H1 (cell line): Measurements from ENCODE around the gene FLNC. TPM values are rescaled to one million over a fixed set of nuclear protein-coding genes. Genes with fewer than 3 reads are reported as not detected.

Experiments used
- CTCF ChIA-PET: fragments of 300-600 bp; sonication (Branson Sonifier 250); formaldehyde crosslinking; loops from one replicate; lab custom pipeline; 2021; ENCODE audit not compliant: partially characterized antibody; lab: Charles Lee
- POLR2A ChIA-PET: fragments of 300-600 bp; sonication (Branson Sonifier 250); formaldehyde crosslinking; loops from one replicate; lab custom pipeline; 2021; ENCODE audit warnings: inconsistent platforms; ENCODE audit not compliant: partially characterized antibody; lab: Charles Lee
- DNase-seq, 2 experiments: peaks; one replicate each; pipeline versions ENCODE4 v3.0.0 to v3.0.0-alpha.2; 2010 to 2022; ENCODE audit warnings: low spot score in 2 of 2, low read depth in 1 of 2, mixed read lengths in 1 of 2
- FAIRE-seq: peaks from 2 replicates; lab custom pipeline; 2011; peaks lifted over from hg19 to GRCh38; lab: Jason Lieb, UNC
- H2AFZ ChIP-seq: 2 replicates; pipeline ENCODE4 v1.8.1; 2012; ENCODE audit warnings: low read length, inconsistent platforms
- H2AK5ac ChIP-seq: 2 replicates; pipeline ENCODE4 v1.6.1; 2013; ENCODE audit warnings: low read depth, low read length
- H2BK120ac ChIP-seq: replicated peaks from 2 replicates; pipeline ENCODE3; 2013; ENCODE audit warnings: low read depth, low read length, inconsistent platforms
- H2BK12ac ChIP-seq: 2 replicates; pipeline ENCODE4 v1.6.1; 2013; ENCODE audit warnings: low read depth, low read length
- H2BK15ac ChIP-seq: 2 replicates; pipeline ENCODE4 v1.6.1; 2013; ENCODE audit warnings: low read length
- H2BK20ac ChIP-seq: 2 replicates; pipeline ENCODE4 v1.6.1; 2013; ENCODE audit warnings: low read length
- H2BK5ac ChIP-seq: 2 replicates; pipeline ENCODE4 v1.6.1; 2013; ENCODE audit warnings: low read depth, low read length
- H3K14ac ChIP-seq: 2 replicates; pipeline ENCODE4 v1.6.1; 2013; ENCODE audit warnings: inconsistent platforms; ENCODE audit not compliant: insufficient read length
- H3K18ac ChIP-seq: 2 replicates; pipeline ENCODE4 v1.6.1; 2013; ENCODE audit warnings: low read length; ENCODE audit errors: extremely low read depth
- H3K23ac ChIP-seq: 2 replicates; pipeline ENCODE4 v1.6.1; 2013; ENCODE audit warnings: inconsistent platforms; ENCODE audit not compliant: insufficient read length
- H3K23me2 ChIP-seq: 2 replicates; pipeline ENCODE4 v1.6.1; 2013; ENCODE audit warnings: low read depth, low read length
- H3K27ac ChIP-seq: 2 replicates; pipeline ENCODE4 v1.6.1; 2011; ENCODE audit warnings: low read depth, low read length, inconsistent platforms
- H3K27me3 ChIP-seq, 4 experiments: replicated peaks in 1 of 4; 1 replicate in 1 of 4; 2 replicates in 3 of 4; pipeline versions ENCODE4 v1.6.1 to v1.8.1; 2011 to 2013; ENCODE audit warnings: low read length in 3 of 4, mild to moderate bottlenecking in 3 of 4, inconsistent platforms in 2 of 4, mixed read lengths in 2 of 4, moderate library complexity in 1 of 4; ENCODE audit not compliant: control insufficient read depth in 3 of 4, insufficient read depth in 3 of 4; ENCODE audit errors: extremely low read depth in 1 of 4
- H3K36me3 ChIP-seq, 4 experiments: 2 replicates each; pipeline versions ENCODE4 v1.6.1 to v1.8.1; 2011 to 2013; ENCODE audit warnings: mild to moderate bottlenecking in 4 of 4, low read length in 3 of 4, moderate library complexity in 2 of 4, control low read depth in 1 of 4, inconsistent platforms in 1 of 4; ENCODE audit not compliant: insufficient read depth in 4 of 4, control insufficient read depth in 2 of 4
- H3K4ac ChIP-seq: replicated peaks from 2 replicates; pipeline ENCODE3; 2013; ENCODE audit warnings: low read length, low read depth, mixed read lengths, inconsistent platforms; ENCODE audit not compliant: insufficient read length
- H3K4me1 ChIP-seq, 4 experiments: replicated peaks in 1 of 4; 1 replicate in 1 of 4; 2 replicates in 3 of 4; pipeline versions ENCODE4 v1.6.1 to v1.8.1; 2011 to 2013; ENCODE audit warnings: low read length in 3 of 4, inconsistent platforms in 2 of 4, mixed read lengths in 1 of 4; ENCODE audit not compliant: insufficient read depth in 4 of 4, control insufficient read depth in 3 of 4
- H3K4me2 ChIP-seq, 2 experiments: 2 replicates each; pipeline versions ENCODE4 v1.6.1 to v1.8.1; 2011 to 2013; ENCODE audit warnings: low read depth in 2 of 2, low read length in 2 of 2, control low read depth in 1 of 2, inconsistent platforms in 1 of 2, mild to moderate bottlenecking in 1 of 2; ENCODE audit not compliant: insufficient read depth in 1 of 2
- H3K4me3 ChIP-seq, 4 experiments: fragments of 200-600, 300-600 bp in 1 of 4; sonication (generic), shearing (Covaris generic), sonication (Bioruptor Twin) in 1 of 4; 2 replicates each; pipeline versions ENCODE4 v1.5.1 to v1.8.1; 2011 to 2016; ENCODE audit warnings: low read length in 4 of 4, low read depth in 3 of 4, control low read depth in 2 of 4, inconsistent platforms in 2 of 4, mild to moderate bottlenecking in 2 of 4, mixed read lengths in 1 of 4, moderate library complexity in 1 of 4; ENCODE audit not compliant: insufficient read depth in 2 of 4; ENCODE audit errors: extremely low read depth in 1 of 4
- H3K56ac ChIP-seq: replicated peaks from 2 replicates; pipeline ENCODE3; 2013; ENCODE audit warnings: low read depth, mild to moderate bottlenecking, mixed read lengths, low read length, inconsistent platforms; ENCODE audit not compliant: insufficient read length
- H3K79me1 ChIP-seq: 2 replicates; pipeline ENCODE4 v1.6.1; 2013; ENCODE audit warnings: low read depth, low read length, control low read depth
- H3K79me2 ChIP-seq, 2 experiments: 2 replicates each; pipeline versions ENCODE4 v1.6.1 to v1.8.1; 2012 to 2013; ENCODE audit warnings: low read length in 2 of 2, mild to moderate bottlenecking in 2 of 2, inconsistent platforms in 1 of 2; ENCODE audit not compliant: insufficient read depth in 2 of 2, control insufficient read depth in 1 of 2
- H3K9ac ChIP-seq, 4 experiments: replicated peaks in 1 of 4; 1 replicate in 1 of 4; 2 replicates in 3 of 4; pipeline versions ENCODE4 v1.6.1 to v1.8.1; 2011 to 2013; ENCODE audit warnings: low read depth in 3 of 4, low read length in 3 of 4, control low read depth in 2 of 4, mild to moderate bottlenecking in 2 of 4, moderate library complexity in 2 of 4, inconsistent platforms in 1 of 4; ENCODE audit errors: extremely low read depth in 1 of 4
- H3K9me3 ChIP-seq, 2 experiments: 2 replicates each; pipeline versions ENCODE4 v1.6.1 to v1.8.1; 2012 to 2013; ENCODE audit warnings: mild to moderate bottlenecking in 2 of 2, moderate library complexity in 2 of 2, control low read depth in 1 of 2, inconsistent platforms in 1 of 2, low read depth in 1 of 2, low read length in 1 of 2, mixed read lengths in 1 of 2; ENCODE audit not compliant: insufficient read depth in 2 of 2
- H4K20me1 ChIP-seq, 2 experiments: replicated peaks in 1 of 2; 2 replicates each; pipeline versions ENCODE3 to v1.8.1; 2011 to 2013; ENCODE audit warnings: inconsistent platforms in 2 of 2, low read length in 2 of 2, mild to moderate bottlenecking in 1 of 2; ENCODE audit not compliant: insufficient read depth in 2 of 2, control insufficient read depth in 1 of 2
- H4K5ac ChIP-seq: 2 replicates; pipeline ENCODE4 v1.6.1; 2013; ENCODE audit warnings: low read length, low read depth, mixed read lengths, inconsistent platforms; ENCODE audit not compliant: insufficient read length
- H4K8ac ChIP-seq: 2 replicates; pipeline ENCODE4 v1.8.0; 2013; ENCODE audit warnings: mild to moderate bottlenecking, moderate library complexity, low read length, inconsistent platforms; ENCODE audit not compliant: insufficient read depth; ENCODE audit errors: extremely low read depth
- H4K91ac ChIP-seq: replicated peaks from 2 replicates; pipeline ENCODE3; 2013; ENCODE audit warnings: low read length, mixed read lengths, inconsistent platforms; ENCODE audit not compliant: insufficient read length
- CBX5 ChIP-seq: fragments of 300-800, 300-1000 bp; sonication (generic); IDR thresholded peaks from 2 replicates; pipeline ENCODE4 v1.7.1; 2016; ENCODE audit warnings: antibody characterized with exemption, low read length, low read depth
- RAD21 ChIP-seq, 2 experiments: IDR thresholded peaks in 1 of 2; conservative IDR thresholded peaks in 1 of 2; 2 replicates each; pipeline ENCODE4 v1.6.1; 2011; ENCODE audit warnings: low read depth in 2 of 2, low read length in 2 of 2, improper control_type of control experiment in 1 of 2, inconsistent platforms in 1 of 2, mild to moderate bottlenecking in 1 of 2, moderate library complexity in 1 of 2
- WGBS, 2 experiments: shearing (Covaris generic) in 1 of 2; methylation state at CpG; one replicate each; pipeline versions ENCODE4 v1.1.6 to v1.1.7; 2013 to 2015; ENCODE audit warnings: low lambda C conversion rate in 2 of 2, mixed read lengths in 2 of 2, inconsistent platforms in 1 of 2, low coverage in 1 of 2, missing lambda C conversion rate in 1 of 2; ENCODE audit not compliant: insufficient replicate concordance in 2 of 2, insufficient coverage in 1 of 2, insufficient read length in 1 of 2; ENCODE audit errors: extremely low coverage in 1 of 2, missing lambda C conversion rate in 1 of 2; 5-methylcytosine and 5-hydroxymethylcytosine counted together
- polyA plus RNA-seq, 7 experiments: library from polyadenylated mRNA; depleted of rRNA in 3 of 7; stranded (reverse) in 5 of 7; unstranded in 2 of 7; fragments of >200 nt in 5 of 7; fragments of 200-250 nt in 2 of 7; gene quantifications; 1 replicate in 5 of 7; 2 replicates in 1 of 7; 4 replicates in 1 of 7; pipeline versions ENCODE4 v1.2.1 to v1.2.3, GENCODE V29; 2011 to 2013; ENCODE audit warnings: missing spikeins in 2 of 7, mixed read lengths in 2 of 7
- total RNA-seq: library from RNA; stranded (reverse); fragmentation: NEBNext Ultra II Directional; extraction: Animal tissue kit (Norgen Biotek cat#: 25700); gene quantifications from 2 replicates; pipeline ENCODE4 v1.2.1, GENCODE V29; 2021

The FLNC gene
- total and polyA plus RNA-seq, 2 of the 8 experiments (the other 6 are each of a cell fraction or from before 2014, with no cell fraction given) = 1.9 to 10.7 TPM

GRCh38 chr7:128794020-128794419, 36.2 kb upstream of the FLNC start:
- CTCF ChIA-PET = interaction anchor here (0.8 to 5.8 kb wide), 9 partner anchors 8 to 88 kb away, joined by 3 to 42 read pairs (median 3); partner anchors contain the start of gene ATP6V1F
- 87% methylated on average over 3 of the region's 3 CpGs; no CpG with 5 or more reads in 1 of the 2 experiments for WGBS, 2 experiments
- no peak overlapping the region for H2BK5ac ChIP-seq

More at GRCh38 chr7:128794020-128794419, 36.2 kb upstream of the FLNC start:
- no peak overlapping the region for H2BK120ac ChIP-seq
- no peak overlapping the region for H3K4ac ChIP-seq
- peaks cover 6 to 11% (median 8%) of the 10 kb centered on the region in 4 experiments for H3K4me1 ChIP-seq
- POLR2A ChIA-PET = interaction anchor here (1.0 to 2.4 kb wide), 4 partner anchors 11 to 54 kb away, joined by 3 to 9 read pairs (median 3); partner anchors contain the start of gene CALU
- H3K18ac ChIP-seq = no peak overlapping the region
- no peak overlapping the region for H3K56ac ChIP-seq
- no peak overlapping the region for H3K14ac ChIP-seq
- no peak overlapping the region for H2AFZ ChIP-seq
- H3K4me3 ChIP-seq = no peak overlapping the region
- no peak overlapping the region for H3K27ac ChIP-seq
- TF ChIP-seq CBX5 (no peak), RAD21 (IDR thresholded peaks at IDR 0.05 in 1 of 2, conservative IDR thresholded peaks at IDR 0.05 in 1 of 2; ENCODE audit: low read depth in 2 of 2, low read length in 2 of 2) (peak; percentile 29 to 40; a peak in 3 of 4 replicates)
- no peaks in the 10 kb centered on the region for H3K9me3 ChIP-seq
- H3K79me1 ChIP-seq = no peaks in the 10 kb centered on the region
- no peak overlapping the region for H3K9ac ChIP-seq
- no peak overlapping the region for H4K5ac ChIP-seq
- H3K36me3 ChIP-seq = peaks cover 0 to 11% (median 2%) of the 10 kb centered on the region in 4 experiments; a peak in 4 of 8 replicates
- no peaks in the 10 kb centered on the region for H4K20me1 ChIP-seq
- no peak overlapping the region for H2BK15ac ChIP-seq
- H2BK12ac ChIP-seq = no peak overlapping the region
- no peak overlapping the region for H2AK5ac ChIP-seq
- peaks cover 8% of the 10 kb centered on the region; the same call in 1 of the 2 replicates for H3K23me2 ChIP-seq
- no peak overlapping the region for H2BK20ac ChIP-seq
- H3K23ac ChIP-seq = no peak overlapping the region
- H4K91ac ChIP-seq = no peak overlapping the region
- no peak for DNase-seq
- no peaks in the 10 kb centered on the region; a peak in 1 of 7 replicates for H3K27me3 ChIP-seq
- H3K79me2 ChIP-seq = no peaks in the 10 kb centered on the region
- no peak overlapping the region for H4K8ac ChIP-seq
- no peak for FAIRE-seq
- H3K4me2 ChIP-seq = no peak overlapping the region
